MM.1S (cell line): Measurements from ENCODE around the gene PXDC1.

Experiments
- DNase-seq: peaks from one replicate; pipeline ENCODE4 v3.0.0-alpha.2; 2015
- H2AFZ ChIP-seq: fragments of 300-600 bp; sonication (generic); 2 replicates; pipeline ENCODE4 v1.6.0; 2016; ENCODE audit warnings: antibody characterized with exemption, low read length
- H3F3A ChIP-seq: fragments of 300-600 bp; sonication (generic); 2 replicates; pipeline ENCODE4 v1.6.1; 2016; ENCODE audit warnings: mild to moderate bottlenecking, antibody characterized with exemption, low read length, moderate library complexity, mixed read lengths; ENCODE audit not compliant: insufficient read depth
- H3K27ac ChIP-seq: fragments of 300-600 bp; sonication (generic); 2 replicates; pipeline ENCODE4 v1.5.1; 2016; ENCODE audit warnings: mild to moderate bottlenecking, low read length
- H3K27me3 ChIP-seq: fragments of 300-600 bp; sonication (generic); replicated peaks from 2 replicates; pipeline ENCODE4 v1.6.0; 2016; ENCODE audit warnings: low read length; ENCODE audit not compliant: insufficient read depth
- H3K36me3 ChIP-seq: fragments of 300-600 bp; sonication (generic); replicated peaks from 2 replicates; pipeline ENCODE4 v1.6.1; 2016; ENCODE audit warnings: mild to moderate bottlenecking, low read length, mixed read lengths; ENCODE audit not compliant: insufficient read depth
- H3K4me1 ChIP-seq: fragments of 300-600 bp; sonication (generic); 2 replicates; pipeline ENCODE4 v1.6.1; 2016; ENCODE audit warnings: low read length, mixed read lengths
- H3K4me2 ChIP-seq: fragments of 300-600 bp; sonication (generic); 2 replicates; pipeline ENCODE4 v1.6.0; 2016; ENCODE audit warnings: low read depth, low read length
- H3K4me3 ChIP-seq: fragments of 300-600 bp; sonication (generic); 2 replicates; pipeline ENCODE4 v1.5.1; 2016; ENCODE audit warnings: low read length, mixed read lengths
- H3K79me2 ChIP-seq: fragments of 300-600 bp; sonication (generic); 2 replicates; pipeline ENCODE4 v1.6.1; 2016; ENCODE audit warnings: mixed run types, low read length, mixed read lengths
- H3K9ac ChIP-seq: fragments of 300-600 bp; sonication (generic); 2 replicates; pipeline ENCODE4 v1.6.1; 2016; ENCODE audit warnings: low read length, mixed read lengths
- H3K9me2 ChIP-seq: fragments of 300-600 bp; sonication (generic); replicated peaks from 2 replicates; pipeline ENCODE4 v1.6.1; 2016; ENCODE audit warnings: mild to moderate bottlenecking, low read length, mixed read lengths; ENCODE audit not compliant: insufficient read depth
- H3K9me3 ChIP-seq: fragments of 300-600 bp; sonication (generic); replicated peaks from 2 replicates; pipeline ENCODE4 v1.6.1; 2016; ENCODE audit warnings: mild to moderate bottlenecking, low read length, mixed read lengths; ENCODE audit not compliant: insufficient read depth
- H4K20me1 ChIP-seq: fragments of 300-600 bp; sonication (generic); 2 replicates; pipeline ENCODE4 v1.6.1; 2016; ENCODE audit warnings: mild to moderate bottlenecking, low read length, moderate library complexity, mixed read lengths; ENCODE audit not compliant: insufficient read depth
- EZH2 ChIP-seq: fragments of 300-600 bp; sonication (generic); optimal IDR thresholded peaks from 2 replicates; pipeline ENCODE3; 2017; ENCODE audit warnings: low read depth, mild to moderate bottlenecking, antibody characterized with exemption, low read length, mixed read lengths
- EZH2phosphoT487 ChIP-seq: fragments of 300-600 bp; sonication (generic); IDR thresholded peaks from 2 replicates; pipeline ENCODE4 v1.6.1; 2018; ENCODE audit warnings: antibody characterized with exemption, low read length
- TF ChIP-seq, protein P1 (sequence below): fragments of 300-600 bp; sonication (generic); IDR thresholded peaks from 2 replicates; pipeline ENCODE4 v1.5.1; 2016; ENCODE audit warnings: antibody characterized with exemption, low read length, mixed read lengths

PXDC1 gene

DNA sequence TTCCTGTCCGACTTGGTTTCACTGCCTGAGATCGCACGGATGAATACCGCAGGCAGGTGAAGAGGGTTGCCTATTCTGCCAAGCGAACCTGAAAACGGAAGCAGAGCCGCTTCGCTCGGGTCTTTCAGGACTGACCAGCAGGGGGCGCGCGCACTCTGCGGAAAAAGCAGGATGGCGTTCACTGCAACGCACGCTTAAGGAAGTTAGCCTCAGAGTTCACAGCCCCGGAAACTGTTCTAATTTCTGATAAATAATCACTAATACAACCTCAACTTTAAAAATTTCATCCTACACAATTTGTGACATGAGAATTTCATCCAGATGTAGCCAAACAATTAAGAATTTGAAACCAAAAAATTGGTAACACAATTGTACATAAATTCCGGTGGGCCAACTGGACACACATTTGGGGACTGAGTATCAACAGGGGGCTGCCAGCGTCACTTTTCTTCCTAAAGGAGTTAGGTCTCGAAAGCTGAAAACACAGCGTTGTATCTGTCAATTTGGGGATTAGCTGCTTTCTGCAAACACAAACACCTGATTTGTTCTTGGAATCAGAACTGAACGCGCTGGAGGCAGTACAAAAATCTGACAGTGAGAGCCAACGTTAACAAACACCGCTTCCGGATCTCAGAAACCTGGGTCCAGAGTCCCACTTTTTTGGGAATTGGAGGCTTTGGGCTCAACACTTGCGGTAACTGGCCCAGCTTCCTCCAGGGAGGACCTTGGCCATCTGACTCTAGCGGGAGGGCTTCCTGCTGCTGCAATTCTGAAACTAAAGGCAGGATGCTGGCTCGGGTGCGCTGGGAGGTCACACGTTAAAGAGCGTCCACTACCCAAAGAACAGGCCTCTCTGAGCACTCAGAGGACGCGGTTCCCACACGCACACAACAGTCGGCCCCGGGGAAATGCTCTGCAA lies 8.8 kb downstream of the PXDC1 start:
- peak overlapping the region; percentile 58 for H3K4me2 ChIP-seq
- H4K20me1 ChIP-seq: no peaks in the 10 kb centered on the region
- no peaks in the 10 kb centered on the region for H3K79me2 ChIP-seq
- TF ChIP-seq, protein P1, sequence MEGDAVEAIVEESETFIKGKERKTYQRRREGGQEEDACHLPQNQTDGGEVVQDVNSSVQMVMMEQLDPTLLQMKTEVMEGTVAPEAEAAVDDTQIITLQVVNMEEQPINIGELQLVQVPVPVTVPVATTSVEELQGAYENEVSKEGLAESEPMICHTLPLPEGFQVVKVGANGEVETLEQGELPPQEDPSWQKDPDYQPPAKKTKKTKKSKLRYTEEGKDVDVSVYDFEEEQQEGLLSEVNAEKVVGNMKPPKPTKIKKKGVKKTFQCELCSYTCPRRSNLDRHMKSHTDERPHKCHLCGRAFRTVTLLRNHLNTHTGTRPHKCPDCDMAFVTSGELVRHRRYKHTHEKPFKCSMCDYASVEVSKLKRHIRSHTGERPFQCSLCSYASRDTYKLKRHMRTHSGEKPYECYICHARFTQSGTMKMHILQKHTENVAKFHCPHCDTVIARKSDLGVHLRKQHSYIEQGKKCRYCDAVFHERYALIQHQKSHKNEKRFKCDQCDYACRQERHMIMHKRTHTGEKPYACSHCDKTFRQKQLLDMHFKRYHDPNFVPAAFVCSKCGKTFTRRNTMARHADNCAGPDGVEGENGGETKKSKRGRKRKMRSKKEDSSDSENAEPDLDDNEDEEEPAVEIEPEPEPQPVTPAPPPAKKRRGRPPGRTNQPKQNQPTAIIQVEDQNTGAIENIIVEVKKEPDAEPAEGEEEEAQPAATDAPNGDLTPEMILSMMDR: peak; percentile 85
- TF ChIP-seq EZH2 (no peak), EZH2phosphoT487 (no peak)
- peak overlapping the region; percentile 78 for H2AFZ ChIP-seq
- DNase-seq: peak; percentile 81
- H3K27me3 ChIP-seq: 0 out of 2 replicates have a peak, but pooled peaks cover 5% of the 10 kb centered on the region
- H3K27ac ChIP-seq: no peak overlapping the region
- no peaks in the 10 kb centered on the region for H3K9me2 ChIP-seq
- no peaks in the 10 kb centered on the region for H3K9me3 ChIP-seq
- H3F3A ChIP-seq: no peaks in the 10 kb centered on the region
- H3K9ac ChIP-seq: no peak overlapping the region
- H3K4me3 ChIP-seq: peak overlapping the region; percentile 37
- peaks cover 5% of the 10 kb centered on the region for H3K4me1 ChIP-seq
- H3K36me3 ChIP-seq: no peaks in the 10 kb centered on the region

- Histone ChIP-seq H3F3A (no peaks in the 10 kb centered on the region), H3K4me2 (peak overlapping the region; percentile 58), H3K27me3 (0 out of 2 replicates have a peak, but pooled peaks cover 5% of the 10 kb centered on the region), H4K20me1 (no peaks in the 10 kb centered on the region), H3K9me2 (no peaks in the 10 kb centered on the region), H3K4me3 (no peak overlapping the region), H3K9me3 (no peaks in the 10 kb centered on the region), H3K79me2 (no peaks in the 10 kb centered on the region), H3K9ac (no peak overlapping the region), H3K4me1 (peaks cover 5% of the 10 kb centered on the region), H2AFZ (no peak overlapping the region), H3K27ac (no peak overlapping the region), H3K36me3 (no peaks in the 10 kb centered on the region)
- no peak for DNase-seq
- TF ChIP-seq EZH2 (no peak), EZH2phosphoT487 (no peak)
- TF ChIP-seq, protein P1: no peak
Observed at GRCh38 chr6:3742076-3742425, 9.5 kb downstream of the PXDC1 start.

DNA sequence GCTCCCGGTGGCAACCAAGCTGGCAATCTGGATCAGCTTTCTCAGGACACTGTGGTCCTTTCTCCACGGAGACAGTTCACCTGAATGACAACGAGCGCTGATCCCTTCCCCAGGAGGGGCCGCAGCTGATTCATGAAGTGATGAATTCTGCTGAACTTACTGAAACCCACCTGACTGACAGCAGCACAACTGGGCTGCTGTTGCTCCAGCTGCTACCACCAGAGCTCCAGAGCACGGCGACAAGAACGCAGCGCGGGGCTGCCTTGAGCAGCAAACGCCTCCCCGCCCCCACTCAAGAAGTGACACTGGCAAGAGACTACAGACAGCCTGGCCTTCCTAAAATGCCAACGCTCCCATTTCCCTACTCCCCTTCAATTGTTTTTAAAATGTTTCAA lies 10.0 kb downstream of the PXDC1 start:
- H3K4me3 ChIP-seq: no peak overlapping the region
- H2AFZ ChIP-seq: no peak overlapping the region
- H3K4me2 ChIP-seq: no peak overlapping the region
- H3F3A ChIP-seq: no peaks in the 10 kb centered on the region
- H3K79me2 ChIP-seq: no peaks in the 10 kb centered on the region
- H3K27ac ChIP-seq: no peak overlapping the region
- 0 out of 2 replicates have a peak, but pooled peaks cover 5% of the 10 kb centered on the region for H3K27me3 ChIP-seq
- TF ChIP-seq EZH2phosphoT487: no peak
- TF ChIP-seq, protein P1: no peak
- TF ChIP-seq EZH2: no peak
- no peaks in the 10 kb centered on the region for H3K36me3 ChIP-seq
- H4K20me1 ChIP-seq: no peaks in the 10 kb centered on the region
- DNase-seq: no peak
- H3K9me3 ChIP-seq: no peaks in the 10 kb centered on the region
- H3K4me1 ChIP-seq: peaks cover 5% of the 10 kb centered on the region
- no peaks in the 10 kb centered on the region for H3K9me2 ChIP-seq
- H3K9ac ChIP-seq: no peak overlapping the region
